EL (cell line): ENCODE data around the gene NGLY1.

Experiments
- DNase-seq: peaks from one replicate; pipeline ENCODE4 v3.0.0-alpha.2; 2016

Gene NGLY1

DNA sequence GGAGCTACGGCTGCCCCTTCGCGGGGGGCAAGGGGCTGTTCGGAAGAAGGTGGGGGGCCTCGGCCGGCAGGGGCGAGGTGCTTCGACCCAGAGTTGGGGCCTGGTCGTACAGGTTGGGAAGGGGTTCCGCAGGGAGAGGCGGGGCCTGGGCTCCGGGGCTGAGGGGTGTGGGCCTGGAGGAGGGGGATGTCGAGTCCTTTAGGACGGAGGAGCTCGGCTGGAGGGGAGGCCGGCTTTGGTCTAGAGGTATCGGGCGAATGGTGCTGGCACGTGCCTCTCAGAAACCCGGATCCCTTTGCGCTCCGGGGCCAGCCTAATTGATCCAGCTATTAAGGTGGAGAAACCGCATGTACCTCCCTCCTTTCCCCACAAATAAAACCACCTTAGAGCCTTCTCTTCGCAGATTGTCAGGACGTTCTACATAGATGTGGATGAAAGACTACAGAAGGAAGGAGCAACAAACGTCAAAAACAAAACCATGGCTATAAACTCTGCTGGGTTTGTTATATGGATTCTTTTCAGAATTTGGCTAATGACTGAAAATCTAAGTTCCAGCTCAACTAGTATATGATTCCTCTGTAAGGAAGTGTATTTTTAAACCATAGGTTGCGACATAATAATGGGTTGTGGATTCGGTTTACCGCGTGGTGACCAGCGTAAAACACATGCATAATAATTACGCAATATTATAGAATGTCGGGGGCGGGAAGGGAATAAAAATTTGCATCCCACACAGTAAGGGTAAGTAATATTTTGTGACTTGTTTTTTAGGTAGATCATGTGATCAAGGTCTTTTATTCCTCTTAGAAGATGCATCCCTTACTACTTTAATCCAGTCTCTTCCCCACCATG lies 644 bp upstream of the NGLY1 start:
- peak; percentile 44 for DNase-seq

GRCh38 chr3:25782636-25782937 lies 656 bp downstream of the NGLY1 start:
- DNase-seq: no peak

DNA sequence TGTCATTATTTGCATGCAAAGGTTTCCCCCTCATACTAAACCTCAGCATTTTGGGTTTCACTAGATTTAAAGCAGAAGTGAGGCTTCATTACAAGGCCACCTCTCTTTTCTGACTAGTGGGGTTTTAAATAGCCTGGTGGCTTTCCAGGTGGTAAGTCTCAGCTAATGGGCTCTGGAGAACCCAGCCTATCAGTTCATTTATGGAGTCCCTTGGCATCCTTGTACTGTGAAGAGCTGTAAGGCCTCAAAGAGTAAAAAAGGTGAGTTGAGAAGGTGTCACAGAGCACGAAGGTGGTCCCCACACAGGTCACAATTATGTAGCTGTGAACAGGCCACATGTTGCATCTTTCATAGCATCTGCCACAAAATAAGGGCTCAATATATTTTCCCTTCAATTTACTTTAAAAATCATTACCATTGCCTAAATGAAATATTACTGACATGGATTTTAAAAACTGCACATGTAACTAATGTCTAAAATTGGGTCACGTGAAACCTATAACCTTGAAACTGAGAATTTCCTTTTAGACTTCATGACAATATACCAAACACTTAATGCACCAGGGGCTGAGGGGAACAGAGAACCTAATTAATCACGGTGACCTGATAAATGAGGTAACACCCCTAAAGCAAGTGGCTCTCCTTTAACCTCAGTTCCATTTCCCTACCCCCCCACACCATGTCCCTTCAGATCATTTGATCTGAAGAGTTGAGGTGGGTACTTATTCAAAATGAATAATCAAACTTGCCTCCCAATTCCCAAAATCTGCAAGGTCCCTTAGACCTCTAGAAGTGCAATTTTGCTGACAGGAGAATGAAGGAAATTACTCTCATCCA lies 1.3 kb downstream of the NGLY1 start:
- DNase-seq: no peak

DNA sequence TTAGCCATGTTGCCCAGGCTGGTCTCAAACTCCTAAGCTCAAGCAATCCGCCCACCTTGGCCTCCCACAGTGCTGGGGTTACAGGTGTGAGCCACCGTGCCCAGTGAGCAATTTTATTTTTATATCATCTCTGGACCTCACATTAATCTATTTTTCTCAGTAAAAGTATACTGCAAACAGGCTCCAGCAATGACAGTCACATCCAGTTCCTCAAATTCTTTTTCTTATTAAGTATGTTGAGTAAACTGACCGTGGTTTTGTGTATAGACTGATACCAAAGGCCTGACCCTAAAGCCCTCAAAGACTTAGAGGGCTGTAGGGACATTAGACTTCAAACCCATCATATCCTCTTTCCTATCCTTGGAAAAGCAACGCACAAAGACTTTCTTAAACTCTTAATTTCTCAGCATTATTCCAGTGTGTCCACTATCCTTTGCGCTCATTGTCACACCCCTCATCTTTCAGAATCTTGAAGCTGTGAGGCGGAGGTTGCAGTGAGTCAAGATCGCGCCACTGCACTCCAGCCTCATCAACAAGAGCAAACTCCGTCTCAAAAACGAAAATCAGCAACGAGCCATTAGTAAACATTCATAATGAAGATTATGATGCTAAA lies 2.0 kb downstream of the NGLY1 start:
- no peak for DNase-seq

DNA sequence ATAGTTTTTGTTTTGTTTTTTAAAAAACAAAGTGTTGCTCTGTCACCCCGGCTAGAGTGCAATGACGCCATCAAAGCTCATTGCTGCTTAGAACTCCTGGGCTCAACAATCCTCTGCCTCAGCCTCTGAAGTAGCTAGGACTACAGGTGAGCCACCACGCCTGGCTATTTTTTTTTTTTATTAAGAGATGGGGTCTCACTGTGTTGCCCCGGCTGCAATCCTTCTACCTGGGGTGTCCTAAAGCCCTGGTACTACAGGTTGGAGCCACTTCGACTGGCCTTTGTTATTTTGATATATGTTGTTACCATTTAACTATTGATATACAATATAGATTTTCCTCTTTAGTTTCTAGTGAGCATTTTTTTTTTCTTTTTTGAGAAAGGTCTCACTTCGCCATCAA lies 2.6 kb downstream of the NGLY1 start:
- no peak for DNase-seq

GRCh38 chr3:25775936-25776335 lies 7.3 kb downstream of the NGLY1 start:
- DNase-seq: no peak

- DNase-seq: no peak
Observed at GRCh38 chr3:25768851-25769250, 14.4 kb downstream of the NGLY1 start.

DNA sequence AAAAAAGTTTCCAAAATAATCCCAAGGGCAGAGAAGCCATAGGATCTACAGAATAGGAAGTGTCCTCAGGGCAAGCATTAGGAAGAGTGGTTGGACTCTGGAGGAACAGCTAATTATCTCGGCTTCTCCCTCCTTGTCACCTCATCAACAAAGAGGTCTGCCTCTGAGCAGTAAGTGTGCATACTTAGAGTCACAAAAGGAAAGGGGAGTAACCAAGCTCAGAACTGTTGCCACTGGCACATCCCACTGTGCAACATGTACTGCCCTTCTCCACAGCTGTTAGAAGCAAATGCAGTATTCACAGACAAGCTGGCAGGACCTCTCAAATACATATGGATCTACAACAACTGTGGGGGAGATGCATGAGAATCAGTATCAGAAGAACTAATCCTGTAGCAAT lies 31.5 kb downstream of the NGLY1 start:
- DNase-seq: no peak

DNA sequence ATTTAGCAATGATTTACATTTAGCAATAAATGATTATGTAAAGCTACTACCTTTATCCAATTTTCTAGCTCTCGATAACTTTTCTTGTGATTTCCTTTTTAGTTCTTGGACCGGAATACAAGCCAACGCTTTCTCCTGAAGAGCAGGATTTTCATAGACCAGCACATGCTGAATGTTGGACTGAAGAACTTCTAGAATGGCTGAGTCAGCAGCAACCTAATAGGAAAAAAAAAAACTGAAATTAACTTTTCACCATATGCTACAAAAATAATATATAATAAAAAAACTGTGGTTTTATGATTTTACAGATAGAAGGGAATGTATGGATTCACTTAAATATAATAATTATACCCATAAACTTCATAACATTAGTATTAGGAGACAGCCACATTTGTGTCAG lies 32.2 kb downstream of the NGLY1 start:
- no peak for DNase-seq

DNA sequence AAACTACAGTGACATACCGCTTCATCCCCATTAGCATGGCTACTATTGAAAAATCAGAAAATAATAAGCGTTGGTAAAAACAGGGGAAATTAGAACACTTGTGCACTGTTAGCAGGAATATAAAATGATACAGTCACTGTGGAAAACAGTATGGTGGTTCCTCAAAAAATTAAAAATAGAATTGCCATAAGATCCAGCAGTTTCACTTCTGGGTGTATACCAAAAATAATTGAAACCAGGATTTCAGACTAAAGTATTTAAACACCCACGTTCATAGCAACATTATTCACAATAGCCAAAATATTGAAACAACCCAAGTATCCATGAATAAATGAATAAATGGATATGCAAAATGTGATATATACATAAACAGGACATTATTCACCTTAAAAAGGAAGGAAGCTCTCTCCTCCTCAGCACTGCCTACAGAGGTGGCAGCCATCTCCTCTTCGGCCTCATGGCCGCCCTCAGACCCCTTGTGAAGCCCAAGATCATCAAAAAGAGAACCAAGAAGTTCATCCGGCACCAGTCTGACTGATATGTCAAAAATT lies 34.1 kb downstream of the NGLY1 start:
- DNase-seq: no peak

- DNase-seq: no peak
Observed at GRCh38 chr3:25748189-25748588, 35.1 kb downstream of the NGLY1 start.

DNA sequence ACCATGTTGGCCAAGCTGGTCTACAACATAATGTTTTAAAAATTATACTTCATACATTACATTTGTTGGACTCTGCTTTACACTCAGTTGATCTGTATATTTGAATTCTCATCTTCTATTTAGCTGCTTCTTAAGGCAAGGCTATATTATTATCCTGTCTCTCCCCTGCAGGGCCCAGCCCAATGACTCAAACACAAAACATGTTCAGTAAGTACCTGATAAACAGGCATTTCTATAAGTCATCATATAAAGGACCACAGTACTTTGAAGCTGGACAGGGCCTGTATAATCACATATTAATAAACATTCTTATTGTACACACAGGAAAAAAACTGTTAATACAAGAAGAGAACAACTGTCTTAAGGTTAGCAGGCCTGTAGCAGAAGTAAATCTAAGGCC lies 36.2 kb downstream of the NGLY1 start:
- DNase-seq: peak; percentile 8

DNA sequence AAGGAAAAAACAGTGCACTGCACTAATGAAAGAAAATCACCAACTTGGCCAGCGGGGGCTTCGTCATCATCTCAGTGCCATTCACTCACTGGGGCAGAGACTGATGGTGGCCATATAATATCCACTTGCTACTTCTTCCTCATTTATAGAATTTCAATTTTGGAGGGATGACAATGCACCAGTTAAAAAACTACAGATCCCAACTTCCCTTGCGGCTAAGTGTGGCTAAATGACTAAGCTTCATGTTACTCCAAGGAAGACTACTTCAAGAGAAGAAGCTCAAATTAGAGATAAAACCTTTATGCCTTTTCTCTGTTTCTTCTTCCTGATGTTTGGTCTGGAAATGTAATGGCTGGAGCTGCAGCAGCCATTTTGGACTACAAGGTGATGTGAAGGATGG lies 38.8 kb downstream of the NGLY1 start:
- no peak for DNase-seq

GRCh38 chr3:25728101-25728500 lies 55.1 kb downstream of the NGLY1 start:
- DNase-seq: no peak

- no peak for DNase-seq
Observed at GRCh38 chr3:25727316-25727715, 55.9 kb downstream of the NGLY1 start.

DNA sequence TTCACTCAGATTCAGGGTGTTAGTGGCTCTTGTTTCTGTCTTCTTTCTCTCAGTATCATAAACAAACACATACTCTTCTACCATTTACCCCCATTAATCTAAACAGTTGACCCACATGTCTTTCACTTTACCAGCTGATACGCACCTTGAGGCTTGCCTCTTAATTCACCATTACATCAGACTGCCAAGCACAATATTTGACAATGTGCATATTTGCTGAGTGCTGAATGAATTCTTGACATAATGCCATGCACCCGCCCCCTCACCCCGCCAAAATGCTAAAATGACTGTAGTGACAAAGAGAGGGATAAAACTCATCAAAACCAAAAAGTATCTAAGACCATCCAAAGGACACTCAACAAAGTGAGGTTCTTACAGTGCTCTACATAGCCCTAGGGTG lies 57.4 kb downstream of the NGLY1 start:
- peak; percentile 2 for DNase-seq

DNA sequence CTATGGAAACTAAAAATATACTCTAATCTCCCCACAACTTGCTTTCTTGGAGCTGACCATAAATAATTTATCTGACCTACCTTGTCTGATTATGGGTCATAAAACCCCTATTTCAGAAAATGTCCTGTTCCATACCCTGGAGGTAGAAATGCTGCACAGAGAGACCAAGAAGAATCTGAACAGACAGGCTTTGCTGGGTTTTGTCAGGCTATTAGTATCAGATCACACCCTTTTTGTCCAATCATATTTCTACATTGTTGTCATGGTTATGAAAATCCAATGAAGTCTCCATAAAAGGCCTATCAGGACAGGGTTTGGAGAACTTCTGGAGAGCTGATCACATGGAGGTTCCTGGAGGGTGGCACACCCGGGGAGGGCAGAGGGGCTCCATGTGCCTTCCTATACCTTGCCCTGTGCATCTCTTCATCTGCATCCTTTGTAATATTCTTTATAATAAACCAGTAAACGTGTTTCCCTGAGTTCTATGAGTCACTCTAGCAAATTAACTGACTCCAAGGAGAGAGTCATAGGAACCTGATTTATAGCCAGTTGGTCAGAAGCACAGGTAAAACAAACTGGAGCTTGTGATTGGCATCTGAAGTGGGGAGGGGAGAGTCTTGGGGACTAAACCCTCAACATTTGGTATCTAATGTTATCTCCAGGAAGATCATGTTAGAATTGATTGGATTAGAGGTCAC lies 58.1 kb downstream of the NGLY1 start:
- DNase-seq: no peak

- no peak for DNase-seq
Observed at GRCh38 chr3:25723802-25724201, 59.4 kb downstream of the NGLY1 start.

DNA sequence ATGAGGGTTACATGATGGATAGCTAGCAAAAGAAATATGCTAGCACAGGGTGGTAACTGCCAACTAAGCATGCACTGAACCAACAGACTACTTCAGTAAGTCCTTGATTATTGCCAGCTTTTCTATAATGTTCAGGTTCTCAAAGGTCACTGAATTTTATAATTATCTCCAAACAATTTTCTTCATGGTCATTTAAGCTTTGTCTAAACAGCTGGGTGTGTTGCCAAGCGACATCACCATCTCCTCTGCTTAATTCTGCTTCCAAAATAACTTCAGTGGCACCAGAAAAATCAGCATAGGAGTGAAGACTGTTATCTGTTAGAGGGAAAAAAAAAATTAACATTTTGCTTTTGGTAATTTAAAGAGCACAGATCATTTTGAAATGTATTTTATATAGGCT lies 63.9 kb downstream of the NGLY1 start:
- no peak for DNase-seq

GRCh38 chr3:25713341-25713985 lies 69.8 kb downstream of the NGLY1 start:
- DNase-seq: no peak

- no peak for DNase-seq
Observed at GRCh38 chr3:25711090-25711489, 72.2 kb downstream of the NGLY1 start.

DNA sequence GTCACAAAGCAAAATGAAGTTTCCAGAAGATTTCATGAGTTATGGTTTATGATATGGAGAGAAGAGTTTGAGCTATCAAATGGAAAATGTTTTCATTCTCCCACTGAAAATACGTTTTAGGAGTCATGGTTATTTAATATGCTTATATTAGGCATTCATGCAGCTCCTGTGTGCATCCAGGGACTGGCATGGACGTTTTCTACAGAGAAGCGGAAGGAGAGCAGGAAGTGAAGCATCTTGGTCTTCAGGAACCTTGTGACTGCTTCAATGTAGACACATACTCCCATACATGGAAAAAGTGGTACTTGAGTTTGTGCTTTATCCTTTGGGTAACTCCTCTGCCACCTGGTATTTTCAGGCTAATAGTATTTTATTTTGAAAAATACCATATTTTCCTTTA lies 75.2 kb downstream of the NGLY1 start:
- no peak for DNase-seq
